CD4-positive, alpha-beta T cell (primary cell): ENCODE measurements around the gene TSC22D1. TPM values are rescaled to one million over a fixed set of nuclear protein-coding genes. Genes with fewer than 3 reads are reported as not detected.

Source experiments
- ATAC-seq: fragments of 200-7000 bp; cut with Tn5 transposase; one replicate; pipeline ENCODE4 v1.10.0; 2022; ENCODE audit warnings: mild to moderate bottlenecking; ENCODE audit not compliant: poor library complexity
- CTCF ChIA-PET: fragments of 350-600 bp; sonication (Branson Sonifier 250); formaldehyde crosslinking; loops from one replicate; lab custom pipeline; 2021; ENCODE audit warnings: antibody characterized with exemption, inconsistent platforms; lab: Charles Lee
- POLR2A ChIA-PET: fragments of 350-600 bp; sonication (Branson Sonifier 250); formaldehyde crosslinking; loops from one replicate; lab custom pipeline; 2021; ENCODE audit warnings: antibody characterized with exemption, inconsistent platforms; lab: Charles Lee
- DNase-seq, 14 experiments: peaks; one replicate each; pipeline ENCODE4 v3.0.0-alpha.2; 2013 to 2020; ENCODE audit warnings: mixed read lengths in 2 of 14
- H3K27ac ChIP-seq, 2 donors: one replicate each; pipeline versions ENCODE4 v1.5.1 to v1.7.0; 2013; ENCODE audit warnings: low read length in 2 of 2, low read depth in 1 of 2, mild to moderate bottlenecking in 1 of 2
- H3K27me3 ChIP-seq, 2 experiments: 1 replicate in 1 of 2; 2 replicates in 1 of 2; pipeline versions ENCODE4 v1.6.1 to v1.7.0; 2013; ENCODE audit warnings: low read length in 2 of 2, control low read depth in 1 of 2, mild to moderate bottlenecking in 1 of 2, moderate library complexity in 1 of 2; ENCODE audit not compliant: insufficient read depth in 2 of 2, control insufficient read depth in 1 of 2
- H3K36me3 ChIP-seq: one replicate; pipeline ENCODE4 v1.6.1; 2013; ENCODE audit warnings: low read length, control low read depth; ENCODE audit not compliant: insufficient read depth
- H3K4me1 ChIP-seq: one replicate; pipeline ENCODE4 v1.6.1; 2013; ENCODE audit warnings: low read length, control low read depth; ENCODE audit not compliant: insufficient read depth
- H3K4me3 ChIP-seq: one replicate; pipeline ENCODE4 v1.5.1; 2013; ENCODE audit warnings: mild to moderate bottlenecking, low read length, moderate library complexity
- H3K9me3 ChIP-seq, 2 experiments: 1 replicate in 1 of 2; 2 replicates in 1 of 2; pipeline versions ENCODE4 v1.6.1 to v1.7.0; 2013; ENCODE audit warnings: low read length in 2 of 2, mild to moderate bottlenecking in 2 of 2, control low read depth in 1 of 2, moderate library complexity in 1 of 2; ENCODE audit not compliant: control insufficient read depth in 1 of 2, insufficient read depth in 1 of 2
- H3K27ac Mint-ChIP-seq: one replicate; pipeline ENCODE4 v1.8.0; 2020; ENCODE audit warnings: mixed read lengths
- H3K27me3 Mint-ChIP-seq: one replicate; pipeline ENCODE4 v1.8.0; 2021; ENCODE audit warnings: mixed read lengths
- H3K36me3 Mint-ChIP-seq: one replicate; pipeline ENCODE4 v1.8.0; 2021; ENCODE audit warnings: low read depth, mixed read lengths
- H3K4me1 Mint-ChIP-seq: one replicate; pipeline ENCODE4 v1.8.0; 2021; ENCODE audit warnings: low read depth, mixed read lengths
- H3K4me3 Mint-ChIP-seq: one replicate; pipeline ENCODE4 v1.8.0; 2020; ENCODE audit warnings: mild to moderate bottlenecking, mixed read lengths
- H3K9me3 Mint-ChIP-seq: one replicate; pipeline ENCODE4 v1.8.0; 2020; ENCODE audit warnings: mixed read lengths
- intact Hi-C, 2 experiments: fragments of 100-400 bp; cut with DNase I in 1 of 2; cut with micrococcal nuclease in 1 of 2; formaldehyde crosslinking; loops; one replicate each; pipeline versions ENCODE4 v1.15.1 to v1.9.0; 2023 to 2025; cut with DNase I, micrococcal nuclease
- total RNA-seq, 174 experiments: library from RNA in 2 of 174; stranded (reverse) in 2 of 174; gene quantifications; one replicate each; pipeline ENCODE4 v1.2.3 and lab custom pipeline; 2021 to 2026
- TF ChIP-seq, protein P1 (sequence below): fragments of 200-600 bp; IDR thresholded peaks from one replicate; pipeline ENCODE4 v1.8.0; 2022; ENCODE audit warnings: antibody characterized with exemption, mild to moderate bottlenecking

The TSC22D1 gene
- total RNA-seq, 2 experiments from 2014 or later, result 24.0 to 26.5 TPM

DNA sequence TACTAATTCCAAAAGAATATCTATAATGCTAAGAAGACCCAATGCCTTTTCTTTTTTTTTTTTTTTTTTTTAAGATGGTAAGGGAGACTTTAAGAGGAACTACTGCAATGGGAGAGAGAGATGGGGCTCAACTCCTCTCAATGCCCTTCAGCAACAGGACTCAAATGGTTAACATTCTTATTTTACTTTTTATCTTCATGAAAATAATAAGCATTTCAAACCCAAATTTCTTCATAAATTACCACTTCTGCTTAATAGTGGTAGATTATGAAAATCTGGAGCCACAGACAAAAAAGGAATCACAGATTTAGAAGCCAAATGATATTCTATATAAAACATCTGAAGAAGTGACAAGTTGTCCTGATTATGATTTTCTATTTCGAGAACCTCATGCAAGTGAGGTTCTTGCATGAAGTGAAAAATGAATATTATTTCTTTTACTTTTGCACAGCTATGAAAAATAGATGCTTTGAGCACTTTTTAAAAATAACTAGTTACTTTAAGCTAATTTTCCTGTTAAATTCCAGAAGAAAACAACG lies 128.3 kb downstream of the TSC22D1 start:
- Mint-ChIP-seq H3K9me3 (no peaks in the 10 kb centered on the region), H3K4me1 (no peaks in the 10 kb centered on the region), H3K27ac (no peak overlapping the region), H3K36me3 (no peaks in the 10 kb centered on the region), H3K27me3 (no peaks in the 10 kb centered on the region), H3K4me3 (no peak overlapping the region)
- DNase-seq (no peak), ATAC-seq (no peak)
- ChIA-PET CTCF (interaction anchor here (0.6 to 1.5 kb wide), 2 partner anchors 526 to 792 kb away, joined by 3 read pairs; no protein-coding TSS in a partner anchor), POLR2A (no interaction called here)
- intact Hi-C loops, result no loop called here
- Histone ChIP-seq H3K27me3 (no peaks in the 10 kb centered on the region), H3K4me1 (no peaks in the 10 kb centered on the region), H3K4me3 (no peak overlapping the region), H3K9me3 (no peaks in the 10 kb centered on the region), H3K27ac (no peak overlapping the region), H3K36me3 (no peaks in the 10 kb centered on the region)
- TF ChIP-seq, protein P1, sequence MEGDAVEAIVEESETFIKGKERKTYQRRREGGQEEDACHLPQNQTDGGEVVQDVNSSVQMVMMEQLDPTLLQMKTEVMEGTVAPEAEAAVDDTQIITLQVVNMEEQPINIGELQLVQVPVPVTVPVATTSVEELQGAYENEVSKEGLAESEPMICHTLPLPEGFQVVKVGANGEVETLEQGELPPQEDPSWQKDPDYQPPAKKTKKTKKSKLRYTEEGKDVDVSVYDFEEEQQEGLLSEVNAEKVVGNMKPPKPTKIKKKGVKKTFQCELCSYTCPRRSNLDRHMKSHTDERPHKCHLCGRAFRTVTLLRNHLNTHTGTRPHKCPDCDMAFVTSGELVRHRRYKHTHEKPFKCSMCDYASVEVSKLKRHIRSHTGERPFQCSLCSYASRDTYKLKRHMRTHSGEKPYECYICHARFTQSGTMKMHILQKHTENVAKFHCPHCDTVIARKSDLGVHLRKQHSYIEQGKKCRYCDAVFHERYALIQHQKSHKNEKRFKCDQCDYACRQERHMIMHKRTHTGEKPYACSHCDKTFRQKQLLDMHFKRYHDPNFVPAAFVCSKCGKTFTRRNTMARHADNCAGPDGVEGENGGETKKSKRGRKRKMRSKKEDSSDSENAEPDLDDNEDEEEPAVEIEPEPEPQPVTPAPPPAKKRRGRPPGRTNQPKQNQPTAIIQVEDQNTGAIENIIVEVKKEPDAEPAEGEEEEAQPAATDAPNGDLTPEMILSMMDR, result no peak

DNA sequence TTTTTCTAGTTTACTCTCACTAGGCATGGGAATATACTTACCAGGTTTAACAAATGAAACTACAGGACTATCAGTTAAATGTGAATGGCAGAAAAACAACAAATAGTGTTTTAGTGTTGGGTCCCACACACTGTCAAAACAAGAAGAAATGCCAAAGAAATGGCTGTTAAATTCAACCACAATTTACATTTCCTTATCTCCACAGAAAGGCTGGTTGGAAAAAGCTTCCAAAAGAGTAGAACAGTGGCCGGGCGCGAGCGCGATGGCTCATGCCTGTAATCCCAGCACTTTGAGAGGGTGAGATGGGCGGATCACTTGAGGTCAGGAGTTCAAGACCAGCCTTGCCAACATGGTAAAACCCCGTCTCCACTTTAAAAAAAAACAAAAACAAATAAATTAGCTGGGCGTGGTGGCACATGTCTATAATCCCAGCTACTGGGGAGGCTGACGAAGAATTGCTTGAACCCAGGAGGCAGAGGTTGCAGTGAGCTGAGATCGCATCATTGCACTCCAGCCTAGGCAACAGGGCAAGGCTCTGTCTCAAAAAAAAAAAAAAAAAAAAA lies 136.0 kb downstream of the TSC22D1 start:
- Histone ChIP-seq H3K27me3 (peaks cover 14 to 18% of the 10 kb centered on the region in 2 experiments), H3K36me3 (no peaks in the 10 kb centered on the region), H3K4me1 (peaks cover 21% of the 10 kb centered on the region), H3K4me3 (no peak overlapping the region), H3K9me3 (no peaks in the 10 kb centered on the region), H3K27ac (no peak overlapping the region)
- ChIA-PET POLR2A (no interaction called here), CTCF (interaction anchor here (0.6 kb wide), 1 partner anchor 538 kb away, joined by 5 read pairs; no protein-coding TSS in a partner anchor)
- no peak for ATAC-seq
- Mint-ChIP-seq H3K9me3 (no peaks in the 10 kb centered on the region), H3K27ac (no peak overlapping the region), H3K4me3 (no peak overlapping the region), H3K27me3 (peaks cover 12% of the 10 kb centered on the region), H3K36me3 (no peaks in the 10 kb centered on the region), H3K4me1 (peaks cover 29% of the 10 kb centered on the region)
- DNase-seq, result no peak
- TF ChIP-seq, protein P1, result no peak
- intact Hi-C loops, result loop anchor here in 1 of 2 experiments (1.0 kb wide), 1 partner anchor 531 kb away; no protein-coding TSS in a partner anchor

DNA sequence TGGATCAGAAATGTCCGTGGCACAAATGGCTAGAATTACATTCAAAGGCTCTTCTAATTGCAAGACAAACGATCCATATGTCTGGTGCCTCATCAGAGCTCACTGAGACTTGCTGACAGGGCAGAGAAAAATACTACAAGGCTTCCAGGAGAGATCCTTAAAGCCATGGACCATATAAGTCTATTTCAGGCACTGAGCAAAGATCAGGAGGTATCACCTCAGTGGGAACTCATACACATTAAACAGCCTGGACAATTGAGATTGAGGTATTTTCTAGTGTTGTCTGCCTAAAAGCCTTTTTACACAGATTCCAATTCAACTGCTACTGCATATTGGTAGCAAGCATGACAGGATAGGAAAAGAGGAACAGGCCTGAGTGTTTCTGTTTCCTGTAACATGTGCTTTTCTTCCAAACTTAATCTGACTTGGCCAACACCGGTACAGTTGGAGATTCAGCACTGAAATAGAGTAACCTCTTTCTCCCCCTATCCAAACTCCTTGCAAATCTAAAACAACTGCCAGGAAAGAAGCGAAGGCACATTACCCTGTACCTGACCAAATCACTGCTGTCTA lies 136.6 kb downstream of the TSC22D1 start:
- Histone ChIP-seq H3K4me1 (peaks cover 27% of the 10 kb centered on the region), H3K9me3 (no peaks in the 10 kb centered on the region), H3K27ac (no peak overlapping the region), H3K27me3 (peaks cover 14 to 18% of the 10 kb centered on the region in 2 experiments), H3K4me3 (no peak overlapping the region), H3K36me3 (no peaks in the 10 kb centered on the region)
- Mint-ChIP-seq H3K27ac (no peak overlapping the region), H3K9me3 (no peaks in the 10 kb centered on the region), H3K36me3 (no peaks in the 10 kb centered on the region), H3K4me1 (peaks cover 35% of the 10 kb centered on the region), H3K4me3 (no peak overlapping the region), H3K27me3 (peaks cover 12% of the 10 kb centered on the region)
- DNase-seq, result no peak
- TF ChIP-seq, protein P1, result no peak
- intact Hi-C loops, result loop anchor here (1.0 to 10.0 kb wide), 6 partner anchors 31 to 530 kb away; partner anchors contain the start of gene TSC22D1 (in 1 of the 2)
- ChIA-PET CTCF (interaction anchor here (3.3 kb wide), 1 partner anchor 534 kb away, joined by 11 read pairs; no protein-coding TSS in a partner anchor), POLR2A (interaction anchor here (1.6 kb wide), 1 partner anchor 249 kb away, joined by 5 read pairs; no protein-coding TSS in a partner anchor)
- no peak for ATAC-seq
